ENCODE measurements around the gene HELQ.
"Not testable (repeated sequence)": the region's sequence is repeated elsewhere in the genome, so short reads cannot be mapped to it uniquely, and the experiment has no call there.

HELQ gene, protein sequence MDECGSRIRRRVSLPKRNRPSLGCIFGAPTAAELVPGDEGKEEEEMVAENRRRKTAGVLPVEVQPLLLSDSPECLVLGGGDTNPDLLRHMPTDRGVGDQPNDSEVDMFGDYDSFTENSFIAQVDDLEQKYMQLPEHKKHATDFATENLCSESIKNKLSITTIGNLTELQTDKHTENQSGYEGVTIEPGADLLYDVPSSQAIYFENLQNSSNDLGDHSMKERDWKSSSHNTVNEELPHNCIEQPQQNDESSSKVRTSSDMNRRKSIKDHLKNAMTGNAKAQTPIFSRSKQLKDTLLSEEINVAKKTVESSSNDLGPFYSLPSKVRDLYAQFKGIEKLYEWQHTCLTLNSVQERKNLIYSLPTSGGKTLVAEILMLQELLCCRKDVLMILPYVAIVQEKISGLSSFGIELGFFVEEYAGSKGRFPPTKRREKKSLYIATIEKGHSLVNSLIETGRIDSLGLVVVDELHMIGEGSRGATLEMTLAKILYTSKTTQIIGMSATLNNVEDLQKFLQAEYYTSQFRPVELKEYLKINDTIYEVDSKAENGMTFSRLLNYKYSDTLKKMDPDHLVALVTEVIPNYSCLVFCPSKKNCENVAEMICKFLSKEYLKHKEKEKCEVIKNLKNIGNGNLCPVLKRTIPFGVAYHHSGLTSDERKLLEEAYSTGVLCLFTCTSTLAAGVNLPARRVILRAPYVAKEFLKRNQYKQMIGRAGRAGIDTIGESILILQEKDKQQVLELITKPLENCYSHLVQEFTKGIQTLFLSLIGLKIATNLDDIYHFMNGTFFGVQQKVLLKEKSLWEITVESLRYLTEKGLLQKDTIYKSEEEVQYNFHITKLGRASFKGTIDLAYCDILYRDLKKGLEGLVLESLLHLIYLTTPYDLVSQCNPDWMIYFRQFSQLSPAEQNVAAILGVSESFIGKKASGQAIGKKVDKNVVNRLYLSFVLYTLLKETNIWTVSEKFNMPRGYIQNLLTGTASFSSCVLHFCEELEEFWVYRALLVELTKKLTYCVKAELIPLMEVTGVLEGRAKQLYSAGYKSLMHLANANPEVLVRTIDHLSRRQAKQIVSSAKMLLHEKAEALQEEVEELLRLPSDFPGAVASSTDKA

DNA sequence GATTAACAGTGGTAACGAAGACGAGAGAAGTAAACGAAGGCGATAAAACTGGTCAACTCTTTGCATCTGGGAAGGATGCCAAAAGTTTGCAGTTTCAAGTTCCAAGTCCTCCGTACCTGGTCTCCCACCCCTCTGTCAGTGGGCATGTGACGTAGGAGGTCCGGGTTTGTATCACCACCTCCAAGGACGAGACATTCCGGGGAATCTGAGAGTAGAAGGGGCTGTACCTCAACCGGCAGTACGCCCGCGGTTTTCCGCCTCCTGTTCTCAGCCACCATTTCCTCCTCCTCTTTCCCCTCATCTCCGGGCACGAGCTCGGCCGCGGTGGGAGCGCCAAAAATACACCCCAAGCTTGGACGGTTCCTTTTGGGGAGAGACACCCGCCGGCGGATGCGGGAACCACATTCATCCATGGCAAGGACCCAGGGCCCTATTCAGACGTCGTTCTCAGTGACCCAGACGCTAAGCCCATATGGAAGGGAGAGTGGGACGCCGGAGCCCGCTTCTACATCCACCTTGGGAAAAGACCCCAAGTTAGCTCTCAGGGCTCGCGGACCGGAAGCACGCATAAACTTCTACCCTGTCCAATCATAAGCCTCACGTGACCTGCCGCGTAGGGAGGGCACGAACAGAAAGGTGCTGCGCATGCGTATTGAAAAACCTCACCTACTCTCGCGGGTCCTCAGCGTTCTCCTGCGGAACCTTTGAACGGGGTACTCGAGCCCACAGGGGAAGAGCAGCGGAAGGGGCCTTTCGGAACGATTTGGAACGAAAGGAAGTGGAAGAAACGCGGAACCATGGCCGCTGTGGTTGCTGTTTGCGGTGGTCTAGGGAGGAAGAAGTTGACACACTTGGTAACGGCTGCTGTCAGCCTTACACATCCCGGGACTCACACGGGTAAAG lies at the start of gene HELQ, which contains the start of gene MRPS18C:
Gene HELQ, minus strand, starts transcription at position 543 of the 903 bp plus-strand sequence. Its CDS starts 130 bp downstream, at position 413.
Gene MRPS18C, plus strand, starts transcription at position 778 of the 903 bp plus-strand sequence. Its CDS starts 20 bp downstream, at position 798.
- peak; percentile 86 for DNase-seq (ENCODE audit: low read depth)

GRCh38 chr4:83504996-83505395 lies 49.4 kb upstream of the HELQ start:
- no peak for DNase-seq (ENCODE audit: low read depth)

GRCh38 chr4:83504503-83504902 lies 48.9 kb upstream of the HELQ start:
- no peak for DNase-seq (ENCODE audit: low read depth)

- no peak for DNase-seq (ENCODE audit: low read depth)
These were observed 48.4 kb upstream of the HELQ start for GRCh38 chr4:83503974-83504373.

GRCh38 chr4:83501671-83502070 lies 46.0 kb upstream of the HELQ start:
- not testable (repeated sequence) for DNase-seq (ENCODE audit: low read depth)

DNA sequence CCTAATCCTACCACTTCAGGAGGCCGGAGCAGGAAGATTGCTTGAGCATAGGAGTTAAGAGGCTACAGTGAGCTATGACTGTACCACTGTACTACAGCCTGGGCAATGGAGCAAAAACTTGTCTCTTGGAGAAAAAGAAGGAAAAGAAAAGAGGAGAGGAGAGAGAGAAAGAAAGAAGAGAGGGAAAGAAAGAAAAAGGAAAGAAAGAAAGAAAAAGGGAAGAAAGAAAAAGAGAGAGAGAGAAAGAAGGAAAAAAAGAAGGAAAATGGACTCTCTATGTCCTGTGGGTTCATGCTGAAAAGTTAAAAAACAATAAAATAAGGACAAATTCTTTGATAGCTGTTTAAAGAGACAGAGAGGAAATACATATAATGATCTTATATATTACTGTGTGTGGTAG lies 42.6 kb upstream of the HELQ start:
- no peak for DNase-seq (ENCODE audit: low read depth)

DNA sequence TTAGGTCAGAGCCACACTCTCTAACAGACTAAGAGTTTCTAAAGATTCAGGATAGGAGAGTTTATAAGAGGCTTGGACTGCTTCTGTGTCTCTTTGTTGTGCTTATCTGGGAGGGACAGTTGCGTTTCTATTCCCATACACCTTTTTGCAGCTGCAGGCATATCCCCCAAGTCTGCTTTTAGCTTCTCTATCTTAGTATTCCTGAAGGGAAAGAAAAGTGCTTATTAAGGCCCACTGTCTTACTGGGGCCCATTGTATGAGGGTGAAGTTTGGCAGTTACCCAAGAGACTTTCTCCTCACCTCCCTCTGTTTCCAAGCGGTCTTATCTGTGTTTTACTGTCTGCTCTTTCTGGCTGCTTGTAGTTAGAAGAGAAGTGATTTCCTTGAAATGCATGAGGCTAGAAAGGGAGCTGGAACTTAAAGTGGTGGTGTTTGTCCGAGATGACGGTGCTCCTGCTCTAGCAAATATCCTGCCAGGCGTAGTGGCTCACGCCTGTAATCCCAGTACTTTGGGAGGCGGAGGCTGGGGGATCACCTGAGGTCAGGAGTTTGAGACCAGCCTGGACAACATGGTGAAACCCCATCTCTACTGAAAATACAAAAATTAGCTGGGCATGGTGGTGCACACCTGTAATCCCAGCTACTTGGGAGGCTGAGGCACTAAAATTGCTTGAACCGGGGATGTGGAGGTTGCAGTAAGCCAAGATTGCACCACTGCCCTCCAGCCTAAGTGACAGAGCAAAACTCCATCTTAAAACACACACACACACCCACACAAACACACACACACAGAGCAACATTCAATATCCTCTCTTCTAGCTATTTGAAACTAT lies 40.7 kb upstream of the HELQ start:
- DNase-seq (ENCODE audit: low read depth): not testable (repeated sequence)

- DNase-seq (ENCODE audit: low read depth): no peak
These were observed 35.3 kb upstream of the HELQ start for GRCh38 chr4:83490876-83491450.

DNA sequence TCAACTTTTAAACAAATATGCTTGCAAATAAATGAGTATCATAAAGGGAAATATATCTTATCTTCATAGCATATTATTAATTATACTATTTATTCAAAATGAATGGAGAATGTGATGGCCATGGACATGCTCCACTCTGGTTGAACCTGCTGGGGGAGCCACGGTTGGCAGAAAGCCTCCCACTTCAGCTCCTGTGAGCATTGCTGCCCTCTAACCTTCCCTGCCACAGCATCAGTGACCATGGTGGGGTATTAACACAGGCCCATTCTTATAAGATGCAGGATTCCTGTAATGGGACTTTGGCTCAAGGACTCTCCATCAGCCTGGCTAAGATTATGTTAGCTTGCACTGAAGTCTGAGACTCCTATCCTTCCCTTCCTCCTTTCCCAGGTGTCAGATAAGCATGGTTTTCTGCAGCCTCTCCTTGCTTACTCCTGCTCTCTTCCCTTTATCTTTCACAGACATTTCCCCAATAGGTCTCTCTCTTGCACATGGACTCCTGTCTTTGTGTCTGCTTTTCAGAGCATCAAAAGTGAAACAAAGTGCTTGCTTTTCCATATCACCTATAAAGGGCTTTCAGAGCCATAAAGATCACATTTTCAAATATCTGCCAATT lies 34.2 kb upstream of the HELQ start:
- DNase-seq (ENCODE audit: low read depth): no peak

- DNase-seq (ENCODE audit: low read depth): no peak
These were observed 31.0 kb upstream of the HELQ start for GRCh38 chr4:83486457-83487129.

DNA sequence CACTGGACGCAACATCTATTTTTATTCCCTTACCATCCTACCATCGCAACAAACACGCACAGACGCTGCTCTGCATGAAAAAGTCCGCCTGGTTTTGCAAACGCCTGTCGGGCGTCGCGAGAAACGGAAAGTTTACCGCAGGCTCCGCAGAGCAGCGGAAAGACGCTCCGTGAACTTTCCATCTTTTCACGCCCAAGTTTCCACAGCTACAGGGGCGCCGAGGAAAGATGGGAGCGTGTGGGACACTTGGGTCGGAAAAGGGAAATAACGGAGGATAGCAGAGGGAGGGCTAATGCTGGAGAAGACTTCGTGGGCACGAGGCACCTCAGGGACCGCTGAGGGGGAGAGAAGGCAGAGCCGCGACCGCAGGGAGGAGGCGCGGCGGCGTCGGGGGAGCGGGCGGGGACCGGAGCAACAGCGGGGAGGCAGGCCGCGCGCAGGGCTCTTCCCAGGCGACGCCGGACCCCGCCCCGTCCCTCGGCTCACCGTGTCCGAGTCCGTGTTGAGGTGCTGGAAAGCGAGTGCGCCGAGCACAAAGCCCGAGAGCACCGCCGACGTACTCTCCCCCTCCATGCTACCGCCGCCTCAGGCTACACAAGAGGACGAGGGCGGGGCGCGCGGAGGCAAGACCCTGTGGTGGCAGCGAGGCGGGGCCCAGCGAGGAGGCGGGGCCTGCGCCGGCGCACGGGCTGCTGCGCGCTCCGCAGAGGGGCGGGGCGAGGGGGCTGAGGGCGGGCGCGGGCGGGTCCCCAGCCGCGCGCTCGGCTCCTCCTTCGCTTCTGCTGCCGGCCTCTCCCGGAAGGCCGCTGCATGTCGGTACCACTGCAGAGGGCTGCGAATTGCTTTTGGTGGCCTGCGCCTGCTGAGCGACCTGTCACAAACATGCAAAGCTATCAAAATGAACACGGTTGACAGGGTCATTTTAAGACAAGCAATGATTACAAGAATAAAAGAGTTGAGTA lies 29.2 kb upstream of the HELQ start, which contains the start of gene ABRAXAS1:
Gene ABRAXAS1, minus strand, starts transcription at position 601 of the 962 bp plus-strand sequence. Its CDS starts 28 bp downstream, at position 573.
- peak; percentile 87 for DNase-seq (ENCODE audit: low read depth)

- DNase-seq (ENCODE audit: low read depth): no peak
These were observed 18.3 kb upstream of the HELQ start for GRCh38 chr4:83473966-83474365.

DNA sequence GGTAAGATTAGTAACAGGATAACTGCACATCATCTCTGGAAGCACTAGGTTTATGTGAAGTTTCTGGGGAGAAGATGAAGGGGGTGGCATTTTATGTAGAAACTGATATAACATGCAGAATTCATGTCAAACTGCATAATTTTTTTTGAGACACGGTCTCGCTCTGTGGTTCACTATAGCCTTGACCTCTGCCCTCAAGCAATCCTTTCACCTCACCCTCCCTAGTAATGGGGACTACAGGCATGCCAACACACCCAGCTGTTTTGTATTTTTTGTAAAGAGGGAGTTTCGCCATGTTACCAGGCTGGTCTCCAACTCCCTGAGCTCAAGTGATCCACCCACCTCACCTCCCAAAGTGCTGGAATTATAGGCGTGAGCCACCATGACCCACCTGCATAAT lies 17.8 kb upstream of the HELQ start:
- DNase-seq (ENCODE audit: low read depth): no peak

- no peak for DNase-seq (ENCODE audit: low read depth)
These were observed 520 bp upstream of the HELQ start for GRCh38 chr4:83456184-83456501.

DNA sequence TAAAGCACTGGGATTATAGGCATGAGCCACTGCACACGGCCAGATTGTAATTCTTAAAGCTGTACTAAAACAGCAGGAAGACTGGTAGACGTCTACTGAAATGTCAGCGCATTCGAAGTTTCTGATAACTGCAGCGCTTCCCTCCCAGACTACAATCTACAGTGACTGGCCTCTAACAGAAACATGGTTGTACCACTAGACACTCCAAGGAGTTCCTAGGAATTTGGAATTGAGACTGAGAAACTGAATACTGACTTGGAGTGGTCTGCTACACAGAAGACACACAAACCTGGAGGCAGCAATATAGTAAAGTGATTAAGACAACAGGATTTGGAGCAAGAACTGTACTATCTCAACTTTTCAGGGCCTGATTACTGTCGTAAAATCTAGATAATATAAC lies 937 bp downstream of the HELQ start:
- DNase-seq (ENCODE audit: low read depth): no peak

GRCh38 chr4:83449009-83449408 lies 6.6 kb downstream of the HELQ start:
- DNase-seq (ENCODE audit: low read depth): no peak

- DNase-seq (ENCODE audit: low read depth): no peak
These were observed 14.7 kb downstream of the HELQ start for GRCh38 chr4:83440899-83441298.

Data from stimulated activated CD8-positive, alpha-beta memory T cell treated with anti-CD3 and anti-CD28 coated beads, Interleukin-7, amount 100 ng/mL, for 24 hours (primary cell).